ENCODE measurements around the gene SYCP3.
A peak's percentile ranks its signal among the peaks of the same experiment; 100 is the strongest.

The SYCP3 gene

DNA sequence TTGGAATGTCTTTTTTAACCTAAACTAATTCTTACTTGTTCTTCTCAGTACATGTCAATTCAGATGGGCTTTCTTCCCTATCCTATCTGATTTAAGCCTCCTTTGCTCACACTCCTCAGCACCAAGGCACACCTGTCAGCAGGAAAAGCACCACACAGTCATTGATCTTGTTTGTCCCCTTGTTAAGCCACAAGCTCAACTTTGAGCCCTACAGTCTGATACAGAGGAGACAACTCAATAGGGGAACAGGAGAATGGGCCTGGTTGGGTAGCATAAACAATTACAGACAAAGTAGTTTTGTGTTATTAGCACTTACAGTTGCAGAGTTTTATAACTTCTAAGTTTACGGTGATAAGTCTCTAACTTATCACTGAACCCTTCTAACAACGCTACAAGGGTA lies 29.5 kb upstream of the SYCP3 start:
- Histone ChIP-seq H3K4me3 (ENCODE audit: low read depth in 1 of 2, low read length in 1 of 2) (no peak overlapping the region), H3K36me3 (peaks cover 53% of the 10 kb centered on the region), H3K27ac (no peak overlapping the region), H3K9me3 (no peaks in the 10 kb centered on the region), H3K4me1 (ENCODE audit: control insufficient read depth in 1 of 2, insufficient read depth in 1 of 2, low read depth in 1 of 2, low read length in 1 of 2) (peaks cover 22 to 25% of the 10 kb centered on the region in 2 experiments), H3K27me3 (no peaks in the 10 kb centered on the region)
- TF ChIP-seq, protein P1, sequence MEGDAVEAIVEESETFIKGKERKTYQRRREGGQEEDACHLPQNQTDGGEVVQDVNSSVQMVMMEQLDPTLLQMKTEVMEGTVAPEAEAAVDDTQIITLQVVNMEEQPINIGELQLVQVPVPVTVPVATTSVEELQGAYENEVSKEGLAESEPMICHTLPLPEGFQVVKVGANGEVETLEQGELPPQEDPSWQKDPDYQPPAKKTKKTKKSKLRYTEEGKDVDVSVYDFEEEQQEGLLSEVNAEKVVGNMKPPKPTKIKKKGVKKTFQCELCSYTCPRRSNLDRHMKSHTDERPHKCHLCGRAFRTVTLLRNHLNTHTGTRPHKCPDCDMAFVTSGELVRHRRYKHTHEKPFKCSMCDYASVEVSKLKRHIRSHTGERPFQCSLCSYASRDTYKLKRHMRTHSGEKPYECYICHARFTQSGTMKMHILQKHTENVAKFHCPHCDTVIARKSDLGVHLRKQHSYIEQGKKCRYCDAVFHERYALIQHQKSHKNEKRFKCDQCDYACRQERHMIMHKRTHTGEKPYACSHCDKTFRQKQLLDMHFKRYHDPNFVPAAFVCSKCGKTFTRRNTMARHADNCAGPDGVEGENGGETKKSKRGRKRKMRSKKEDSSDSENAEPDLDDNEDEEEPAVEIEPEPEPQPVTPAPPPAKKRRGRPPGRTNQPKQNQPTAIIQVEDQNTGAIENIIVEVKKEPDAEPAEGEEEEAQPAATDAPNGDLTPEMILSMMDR (IDR thresholded peaks at IDR 0.05) = no peak

DNA sequence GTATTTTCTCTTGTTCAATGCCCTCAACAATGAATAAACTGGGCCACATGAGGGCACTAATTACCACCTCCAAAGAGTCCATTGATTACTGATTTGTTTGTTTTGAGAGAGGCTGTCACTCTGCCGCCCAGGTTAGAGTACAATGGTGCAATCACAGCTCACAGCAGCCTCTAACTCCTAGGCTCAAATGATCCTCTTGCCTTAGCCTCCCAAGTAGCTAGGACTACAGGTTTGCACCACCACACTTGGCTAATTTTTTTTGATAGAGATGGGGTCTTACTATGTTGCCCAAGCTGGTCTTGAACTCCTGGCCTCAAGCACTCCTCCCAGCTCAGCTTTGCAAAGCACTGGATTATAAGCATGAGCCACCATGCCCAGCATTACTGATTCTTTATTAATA lies 28.3 kb upstream of the SYCP3 start:
- Histone ChIP-seq H3K36me3 (peaks cover 53% of the 10 kb centered on the region), H3K9me3 (no peaks in the 10 kb centered on the region), H3K27me3 (no peaks in the 10 kb centered on the region), H3K4me1 (ENCODE audit: control insufficient read depth in 1 of 2, insufficient read depth in 1 of 2, low read depth in 1 of 2, low read length in 1 of 2) (peaks cover 12 to 13% of the 10 kb centered on the region in 2 experiments), H3K27ac (no peak overlapping the region), H3K4me3 (ENCODE audit: low read depth in 1 of 2, low read length in 1 of 2) (no peak overlapping the region)
- TF ChIP-seq, protein P1 (IDR thresholded peaks at IDR 0.05) = no peak

DNA sequence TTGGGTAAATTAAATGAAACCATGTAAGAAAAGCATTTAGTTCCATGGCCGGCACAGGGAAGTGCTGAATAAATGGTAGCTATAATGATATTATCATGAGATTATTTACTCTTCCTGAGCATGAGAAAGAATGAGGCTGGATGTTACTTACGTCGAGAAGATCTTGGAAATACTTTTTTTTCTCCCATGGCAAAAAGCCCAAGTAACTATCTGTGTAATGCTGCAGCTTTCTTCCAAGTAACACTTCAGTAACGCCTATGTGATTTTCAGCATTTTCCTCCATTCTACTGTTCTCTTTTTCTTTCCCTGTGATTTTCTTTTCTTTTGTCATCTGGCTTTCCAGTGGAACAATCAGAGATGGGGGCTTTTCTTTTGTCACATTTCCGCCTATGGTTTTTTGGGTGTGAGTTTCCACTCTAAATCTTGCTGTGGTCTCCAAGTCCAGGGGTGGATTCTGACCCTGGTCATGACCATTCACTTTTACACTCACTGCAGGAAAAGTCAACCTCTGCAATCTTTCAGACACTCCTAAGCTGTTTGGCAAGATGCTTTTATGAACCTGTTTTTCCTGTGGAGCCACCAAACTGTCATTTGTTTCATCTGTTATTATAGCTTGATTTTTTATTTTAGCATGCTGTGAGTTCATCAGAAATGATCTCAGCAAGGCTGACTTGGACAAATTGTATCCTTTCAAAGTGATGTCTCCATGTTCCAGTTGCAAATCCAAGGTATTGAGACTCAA lies 25.0 kb upstream of the SYCP3 start:
- H3K27ac ChIP-seq = no peak overlapping the region
- H3K36me3 ChIP-seq = peaks cover 70% of the 10 kb centered on the region
- no peak overlapping the region for H3K4me3 ChIP-seq (ENCODE audit: low read depth in 1 of 2, low read length in 1 of 2)
- H3K9me3 ChIP-seq = no peaks in the 10 kb centered on the region
- no peaks in the 10 kb centered on the region for H3K4me1 ChIP-seq (ENCODE audit: control insufficient read depth in 1 of 2, insufficient read depth in 1 of 2, low read depth in 1 of 2, low read length in 1 of 2)
- TF ChIP-seq, protein P1 (IDR thresholded peaks at IDR 0.05) = no peak
- H3K27me3 ChIP-seq = no peaks in the 10 kb centered on the region

DNA sequence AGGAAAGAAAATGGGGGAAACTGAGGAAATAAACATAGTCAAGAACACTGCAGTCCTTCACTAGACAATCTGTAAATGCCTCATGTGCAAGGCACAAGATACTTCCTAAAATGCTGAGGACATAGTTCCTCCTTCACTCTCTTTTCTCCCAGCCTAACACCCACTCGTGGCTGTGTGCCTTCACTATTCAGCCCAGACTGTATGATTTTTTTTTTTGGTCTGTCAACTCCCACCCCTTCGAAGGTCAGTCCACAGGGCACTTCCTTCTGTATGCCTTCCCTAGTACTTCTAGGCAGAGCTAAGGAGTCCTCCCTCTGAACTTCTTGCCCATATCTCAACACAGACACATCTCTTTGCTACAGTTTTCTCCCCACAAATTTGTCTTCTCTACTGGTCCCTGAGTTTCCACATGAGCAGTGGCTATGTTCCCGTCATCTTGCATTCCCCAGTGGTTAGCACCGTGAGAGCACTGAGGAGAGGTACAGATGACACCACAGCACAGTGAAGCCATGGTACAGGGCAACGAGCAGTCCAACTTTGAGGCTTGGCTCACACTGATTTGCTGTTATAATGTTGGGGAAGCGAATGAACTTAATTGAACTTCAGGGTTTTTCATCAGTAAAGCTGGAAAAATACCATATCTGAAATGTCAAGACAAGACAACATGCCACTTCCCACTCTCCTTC lies 24.1 kb upstream of the SYCP3 start:
- H3K4me1 ChIP-seq (ENCODE audit: control insufficient read depth in 1 of 2, insufficient read depth in 1 of 2, low read depth in 1 of 2, low read length in 1 of 2) = no peaks in the 10 kb centered on the region
- peaks cover 66% of the 10 kb centered on the region for H3K36me3 ChIP-seq
- no peaks in the 10 kb centered on the region for H3K9me3 ChIP-seq
- TF ChIP-seq, protein P1 (IDR thresholded peaks at IDR 0.05) = no peak
- no peak overlapping the region for H3K4me3 ChIP-seq (ENCODE audit: low read depth in 1 of 2, low read length in 1 of 2)
- H3K27ac ChIP-seq = peak overlapping the region; percentile 29
- no peaks in the 10 kb centered on the region for H3K27me3 ChIP-seq

DNA sequence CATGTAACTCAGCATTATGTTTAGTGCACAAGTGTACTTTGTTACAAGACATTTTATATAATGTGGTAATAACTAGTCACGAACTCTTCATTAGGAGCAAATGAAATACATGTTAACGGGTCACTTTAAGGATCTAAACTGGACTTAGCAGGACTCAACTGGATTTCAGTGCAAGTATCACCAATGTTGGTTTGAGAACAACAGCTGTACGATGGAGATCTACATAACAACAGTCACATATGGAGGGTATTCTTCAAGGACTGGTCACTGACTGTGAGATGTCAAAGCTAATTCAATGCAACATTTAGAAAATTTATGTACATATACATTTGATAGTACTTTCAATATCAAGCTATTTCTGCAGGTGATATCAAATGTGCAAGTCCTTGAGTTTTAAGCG lies 22.5 kb upstream of the SYCP3 start:
- H3K9me3 ChIP-seq = no peaks in the 10 kb centered on the region
- H3K36me3 ChIP-seq = peaks cover 64% of the 10 kb centered on the region
- no peaks in the 10 kb centered on the region for H3K27me3 ChIP-seq
- H3K27ac ChIP-seq = no peak overlapping the region
- no peaks in the 10 kb centered on the region for H3K4me1 ChIP-seq (ENCODE audit: control insufficient read depth in 1 of 2, insufficient read depth in 1 of 2, low read depth in 1 of 2, low read length in 1 of 2)
- H3K4me3 ChIP-seq (ENCODE audit: low read depth in 1 of 2, low read length in 1 of 2) = no peak overlapping the region
- TF ChIP-seq, protein P1 (IDR thresholded peaks at IDR 0.05) = no peak

Data from neutrophil (primary cell).